GM12864 (cell line): Measurements from ENCODE around the gene OR4N5.
"Not testable (repeated sequence)": the region's sequence is repeated elsewhere in the genome, so short reads cannot be mapped to it uniquely, and the experiment has no call there.

Source experiments
- DNase-seq: peaks from one replicate; pipeline ENCODE4 v3.0.0-alpha.2; 2011; ENCODE audit warnings: low read depth
- H3K4me3 ChIP-seq: 2 replicates; pipeline ENCODE4 v1.5.1; 2011; ENCODE audit warnings: mild to moderate bottlenecking, low read depth, low read length, control low read depth
- CTCF ChIP-seq: IDR thresholded peaks from 2 replicates; pipeline ENCODE4 v1.5.1; 2011; ENCODE audit warnings: low read depth, mild to moderate bottlenecking, moderate library complexity, low read length, control low read depth, inconsistent platforms; ENCODE audit errors: missing control alignments

The OR4N5 gene, protein sequence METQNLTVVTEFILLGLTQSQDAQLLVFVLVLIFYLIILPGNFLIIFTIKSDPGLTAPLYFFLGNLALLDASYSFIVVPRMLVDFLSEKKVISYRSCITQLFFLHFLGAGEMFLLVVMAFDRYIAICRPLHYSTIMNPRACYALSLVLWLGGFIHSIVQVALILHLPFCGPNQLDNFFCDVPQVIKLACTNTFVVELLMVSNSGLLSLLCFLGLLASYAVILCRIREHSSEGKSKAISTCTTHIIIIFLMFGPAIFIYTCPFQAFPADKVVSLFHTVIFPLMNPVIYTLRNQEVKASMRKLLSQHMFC

DNA sequence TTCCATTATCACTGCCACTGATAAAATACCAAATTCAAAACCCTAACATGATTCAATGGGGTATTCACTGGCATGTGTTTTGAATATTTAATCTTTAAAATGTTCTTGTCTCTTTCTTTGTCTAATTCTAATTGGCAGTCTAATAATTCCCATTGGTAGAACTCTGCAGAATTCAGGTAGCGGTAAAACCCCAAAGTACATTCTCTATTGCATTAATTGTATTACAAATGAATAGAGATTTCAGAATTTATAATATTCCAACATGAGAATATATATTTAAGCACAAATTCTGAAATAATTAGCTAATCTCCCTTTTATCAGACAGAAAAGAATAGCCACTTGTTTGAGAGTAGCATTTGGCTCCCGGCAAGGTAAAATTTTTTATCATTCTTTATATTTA is at the start of gene OR4N5:
Gene OR4N5 (plus strand): TSS at position 301 of the 400 bp plus-strand sequence. CDS start 4,916 bp downstream, outside the sequence.
- TF ChIP-seq CTCF: no peak
- DNase-seq: no peak
- no peak within 1 kb of the TSS for H3K4me3 ChIP-seq

- TF ChIP-seq CTCF: no peak
- H3K4me3 ChIP-seq: no peak overlapping the region
- DNase-seq: no peak
Observed at GRCh38 chr14:20092050-20092449, 46.6 kb upstream of the OR4N5 start.

DNA sequence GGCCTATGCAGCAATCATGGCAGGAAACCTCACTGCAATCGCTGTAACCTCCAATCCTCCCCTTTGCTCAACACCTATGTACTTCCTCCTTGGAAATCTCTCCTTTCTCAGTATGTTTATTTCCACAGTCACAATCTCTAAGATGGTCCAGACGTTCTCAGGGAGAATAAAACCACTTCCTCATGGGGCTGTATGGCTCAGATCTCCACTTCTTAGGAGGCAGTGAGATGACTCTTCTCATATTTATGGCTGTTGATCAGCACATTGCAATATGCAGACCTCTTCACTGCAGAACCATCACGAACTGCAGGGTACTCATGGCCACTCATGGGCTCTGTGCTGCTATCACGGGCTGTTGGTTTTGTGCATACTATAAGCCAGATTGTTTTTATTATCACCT is 45.2 kb upstream of the OR4N5 start:
- DNase-seq: no peak
- TF ChIP-seq CTCF: no peak
- H3K4me3 ChIP-seq: no peak overlapping the region

GRCh38 chr14:20098926-20099770 is 39.5 kb upstream of the OR4N5 start:
- H3K4me3 ChIP-seq, DNase-seq: not testable (repeated sequence)

DNA sequence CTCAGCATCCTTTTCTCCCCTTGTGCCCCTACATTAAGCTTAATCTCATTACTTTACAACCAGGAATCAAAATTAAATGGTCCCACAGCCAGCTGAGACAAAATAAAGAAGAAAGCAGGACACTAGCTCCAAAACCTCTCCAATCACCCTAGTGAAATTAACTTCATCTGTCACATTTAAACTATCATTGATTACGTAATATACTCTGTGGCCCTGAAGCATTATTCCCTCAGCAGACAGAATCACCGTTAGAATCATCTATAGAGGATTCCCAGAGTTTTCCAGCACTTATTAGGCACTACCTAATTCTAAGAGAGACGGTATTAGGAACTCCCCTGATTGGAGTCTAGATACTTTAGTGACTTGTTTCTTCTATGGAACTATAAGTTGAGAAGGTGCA is 28.2 kb upstream of the OR4N5 start, which contains the start of gene OR4K17:
Gene OR4K17 (plus strand): TSS at position 302 of the 400 bp plus-strand sequence. CDS start 6,761 bp downstream, outside the sequence.
- no peak for DNase-seq
- TF ChIP-seq CTCF: no peak
- no peak within 1 kb of the TSS for H3K4me3 ChIP-seq

DNA sequence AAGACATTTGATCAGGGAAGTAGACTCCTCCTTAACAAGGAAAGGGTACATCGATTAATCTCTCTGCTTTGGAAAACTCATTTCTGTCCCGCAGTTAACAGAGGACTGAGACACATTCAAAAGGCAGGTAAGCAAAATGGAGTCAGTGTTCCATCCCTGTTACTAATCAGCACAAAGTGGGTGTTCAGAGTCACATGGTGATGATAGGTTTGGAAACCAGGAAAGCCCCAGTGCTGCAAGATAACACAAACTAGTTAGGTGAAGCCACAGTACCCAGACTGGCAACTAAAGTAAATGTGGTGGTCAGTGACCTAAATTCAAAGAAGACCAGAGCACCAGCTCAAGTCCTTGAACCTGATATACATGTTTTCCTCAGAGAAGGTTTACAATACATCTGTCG is 26.3 kb upstream of the OR4N5 start:
- DNase-seq: no peak
- no peak overlapping the region for H3K4me3 ChIP-seq
- TF ChIP-seq CTCF: no peak

- no peak for DNase-seq
- TF ChIP-seq CTCF: no peak
- H3K4me3 ChIP-seq: no peak overlapping the region
Observed at GRCh38 chr14:20116748-20117147, 21.9 kb upstream of the OR4N5 start.
